Small intestine (tissue), 7 donors: ENCODE results near the gene SYNE1. TPM values are rescaled to one million over a fixed set of nuclear protein-coding genes. Genes with fewer than 3 reads are reported as not detected.
A peak's percentile ranks its signal among the peaks of the same experiment; 100 is the strongest.
"Not testable (repeated sequence)": the region's sequence is repeated elsewhere in the genome, so short reads cannot be mapped to it uniquely, and the experiment has no call there.

Source experiments
- DNase-seq, 2 donors: peaks; one replicate each; pipeline versions ENCODE4 v3.0.0 to v3.0.0-alpha.2; 2013
- FAIRE-seq: peaks from 2 replicates; lab custom pipeline; 2012; peaks lifted over from hg19 to GRCh38; lab: Jason Lieb, UNC
- H3K27ac ChIP-seq, 3 donors: one replicate each; pipeline ENCODE4 v1.5.1; 2013; ENCODE audit warnings: low read length in 2 of 3, mild to moderate bottlenecking in 2 of 3, control low read depth in 1 of 3, inconsistent platforms in 1 of 3, low read depth in 1 of 3, moderate library complexity in 1 of 3
- H3K27me3 ChIP-seq, 3 donors: one replicate each; pipeline ENCODE4 v1.6.1; 2013; ENCODE audit warnings: low read length in 3 of 3, inconsistent platforms in 1 of 3; ENCODE audit not compliant: control insufficient read depth in 3 of 3, insufficient read depth in 3 of 3
- H3K36me3 ChIP-seq, 3 donors: one replicate each; pipeline ENCODE4 v1.6.1; 2013; ENCODE audit warnings: low read length in 3 of 3, inconsistent platforms in 1 of 3, low read depth in 1 of 3, mild to moderate bottlenecking in 1 of 3, moderate library complexity in 1 of 3; ENCODE audit not compliant: control insufficient read depth in 3 of 3, insufficient read depth in 2 of 3
- H3K4me1 ChIP-seq, 3 donors: one replicate each; pipeline ENCODE4 v1.6.1; 2013; ENCODE audit warnings: low read length in 2 of 3, inconsistent platforms in 1 of 3, low read depth in 1 of 3, mild to moderate bottlenecking in 1 of 3, moderate library complexity in 1 of 3; ENCODE audit not compliant: control insufficient read depth in 3 of 3, insufficient read depth in 2 of 3
- H3K4me3 ChIP-seq, 3 donors: one replicate each; pipeline ENCODE4 v1.5.1; 2013; ENCODE audit warnings: low read length in 3 of 3, control low read depth in 1 of 3, inconsistent platforms in 1 of 3, low read depth in 1 of 3, mild to moderate bottlenecking in 1 of 3, moderate library complexity in 1 of 3
- H3K9me3 ChIP-seq, 2 donors: one replicate each; pipeline ENCODE4 v1.6.1; 2013; ENCODE audit warnings: low read depth in 1 of 2, low read length in 1 of 2; ENCODE audit not compliant: control insufficient read depth in 2 of 2, insufficient read depth in 1 of 2
- whole genome bisulfite sequencing, 3 donors: extraction: QIAGEN DNeasy Blood & Tissue Kit; methylation state at CpG; one replicate each; pipeline ENCODE4 v1.1.7; 2013; 5-methylcytosine and 5-hydroxymethylcytosine counted together
- polyA plus RNA-seq, 4 donors: library from polyadenylated mRNA; stranded (reverse) in 3 of 4; unstranded in 1 of 4; fragments of 200-250 nt in 3 of 4; fragments of 120-200 nt in 1 of 4; gene quantifications; one replicate each; pipeline versions ENCODE4 v1.2.1 to v1.2.3, GENCODE V29; 2013
- donor health status: healthy with polysubstance abuse.
- donor health status: control.
- donor health status: control.
- donor health status: Bipolar disorder and iron deficiency.
- donor health status: healthy.

The SYNE1 gene
- polyA plus RNA-seq, 4 donors, result 4.0 to 18.9 (median 9.1) TPM

- 87 to 93% (median 91%) methylated on average over 7 of the region's 7 CpGs for WGBS, 3 donors
- H3K9me3 ChIP-seq, result no peaks in the 10 kb centered on the region
- H3K27ac ChIP-seq, result no peak overlapping the region
- FAIRE-seq (no peak), DNase-seq (no peak)
- peaks cover 0 to 17% (median 0%) of the 10 kb centered on the region in 3 donors for H3K36me3 ChIP-seq
- H3K27me3 ChIP-seq, result no peaks in the 10 kb centered on the region
- H3K4me3 ChIP-seq, result no peak overlapping the region
- H3K4me1 ChIP-seq, result no peaks in the 10 kb centered on the region
Measured at GRCh38 chr6:152330961-152331360, 306.2 kb downstream of the SYNE1 start.

- no peak for FAIRE-seq
- peaks cover 0 to 19% (median 0%) of the 10 kb centered on the region in 3 donors for H3K36me3 ChIP-seq
Measured at GRCh38 chr6:152329638-152330448, 307.3 kb downstream of the SYNE1 start.

GRCh38 chr6:152328200-152328599 is 309.0 kb downstream of the SYNE1 start:
- WGBS, 3 donors, result 94 to 98% (median 97%) methylated on average over 3 of the region's 3 CpGs

More at GRCh38 chr6:152329638-152330448, 307.3 kb downstream of the SYNE1 start:
- DNase-seq, result no peak
- H3K4me3 ChIP-seq, result no peak overlapping the region
- 80 to 85% (median 85%) methylated on average over 13 of the region's 13 CpGs for WGBS, 3 donors
- H3K27ac ChIP-seq, result no peak overlapping the region
- no peaks in the 10 kb centered on the region for H3K27me3 ChIP-seq
- no peaks in the 10 kb centered on the region for H3K9me3 ChIP-seq
- H3K4me1 ChIP-seq, result no peaks in the 10 kb centered on the region

GRCh38 chr6:152323376-152323775 is 313.8 kb downstream of the SYNE1 start:
- H3K27ac ChIP-seq, result no peak overlapping the region
- no peaks in the 10 kb centered on the region for H3K4me1 ChIP-seq
- no peaks in the 10 kb centered on the region for H3K9me3 ChIP-seq
- no peaks in the 10 kb centered on the region for H3K27me3 ChIP-seq
- WGBS, 3 donors, result 87 to 96% (median 91%) methylated on average over 13 of the region's 13 CpGs
- H3K4me3 ChIP-seq, result no peak overlapping the region
- H3K36me3 ChIP-seq, result peaks cover 0 to 8% (median 0%) of the 10 kb centered on the region in 3 donors
- DNase-seq, result no peak
- FAIRE-seq, result no peak

More at GRCh38 chr6:152328200-152328599, 309.0 kb downstream of the SYNE1 start:
- FAIRE-seq, H3K9me3 ChIP-seq, H3K4me1 ChIP-seq, H3K27me3 ChIP-seq, H3K4me3 ChIP-seq, DNase-seq, H3K27ac ChIP-seq: not testable (repeated sequence)
- H3K36me3 ChIP-seq, result peaks cover 0 to 19% (median 0%) of the 10 kb centered on the region in 3 donors

GRCh38 chr6:152318278-152318677 is 318.9 kb downstream of the SYNE1 start:
- DNase-seq, result no peak
- no peaks in the 10 kb centered on the region for H3K27me3 ChIP-seq
- H3K4me3 ChIP-seq, result no peak overlapping the region
- H3K9me3 ChIP-seq, result no peaks in the 10 kb centered on the region
- WGBS, 3 donors, result 81 to 86% (median 83%) methylated on average over 4 of the region's 4 CpGs
- H3K36me3 ChIP-seq, result peaks cover 0 to 7% (median 0%) of the 10 kb centered on the region in 3 donors
- H3K4me1 ChIP-seq, result peaks cover 0 to 8% (median 0%) of the 10 kb centered on the region in 3 donors
- H3K27ac ChIP-seq, result no peak overlapping the region
- FAIRE-seq, result no peak

GRCh38 chr6:152316024-152316423 is 321.1 kb downstream of the SYNE1 start:
- no peak for FAIRE-seq
- WGBS, 3 donors, result 69 to 75% (median 73%) methylated on average over 7 of the region's 7 CpGs
- no peak for DNase-seq
- H3K4me1 ChIP-seq, result peaks cover 0 to 8% (median 0%) of the 10 kb centered on the region in 3 donors
- no peaks in the 10 kb centered on the region for H3K27me3 ChIP-seq
- H3K4me3 ChIP-seq, result no peak overlapping the region
- H3K36me3 ChIP-seq, result peaks cover 0 to 6% (median 0%) of the 10 kb centered on the region in 3 donors
- H3K9me3 ChIP-seq, result no peaks in the 10 kb centered on the region
- no peak overlapping the region for H3K27ac ChIP-seq

- H3K4me3 ChIP-seq, result no peak overlapping the region
- DNase-seq (no peak), FAIRE-seq (no peak)
- peaks cover 0 to 8% (median 0%) of the 10 kb centered on the region in 3 donors for H3K4me1 ChIP-seq
- 81 to 86% (median 86%) methylated on average over 5 of the region's 5 CpGs for WGBS, 3 donors
- peaks cover 0 to 8% (median 0%) of the 10 kb centered on the region in 3 donors for H3K36me3 ChIP-seq
- no peaks in the 10 kb centered on the region for H3K27me3 ChIP-seq
- no peaks in the 10 kb centered on the region for H3K9me3 ChIP-seq
- H3K27ac ChIP-seq, result no peak overlapping the region
Measured at GRCh38 chr6:152314483-152314832, 322.7 kb downstream of the SYNE1 start.

- Histone ChIP-seq H3K27me3 (no peaks in the 10 kb centered on the region), H3K9me3 (no peaks in the 10 kb centered on the region), H3K4me3 (no peak overlapping the region), H3K36me3 (peaks cover 0 to 8% (median 0%) of the 10 kb centered on the region in 3 donors), H3K4me1 (peaks cover 0 to 8% (median 0%) of the 10 kb centered on the region in 3 donors), H3K27ac (no peak overlapping the region)
- DNase-seq (peak in 1 of 2 donors; percentile 26), FAIRE-seq (no peak)
- 78 to 82% (median 81%) methylated on average over 10 of the region's 10 CpGs for WGBS, 3 donors
Measured at GRCh38 chr6:152313542-152314482, 323.4 kb downstream of the SYNE1 start.
